Neural progenitor cell (in vitro differentiated cells): ENCODE measurements around the gene KRT9.
"Not testable (repeated sequence)": the region's sequence is repeated elsewhere in the genome, so short reads cannot be mapped to it uniquely, and the experiment has no call there.

ENCODE experiments used
- EZH2 ChIP-seq: fragments of 200-600 bp; sonication (generic); IDR thresholded peaks from 2 replicates; pipeline ENCODE4 v1.6.1; 2017; ENCODE audit warnings: antibody characterized with exemption, mild to moderate bottlenecking, moderate library complexity
- EZH2phosphoT487 ChIP-seq: fragments of 200-600 bp; sonication (generic); IDR thresholded peaks from 2 replicates; pipeline ENCODE4 v1.6.1; 2017; ENCODE audit warnings: antibody characterized with exemption
- TF ChIP-seq, protein P1 (sequence below): fragments of 200-600 bp; sonication (generic); IDR thresholded peaks from 2 replicates; pipeline ENCODE4 v1.5.1; 2017; ENCODE audit warnings: antibody characterized with exemption, mild to moderate bottlenecking

DNA sequence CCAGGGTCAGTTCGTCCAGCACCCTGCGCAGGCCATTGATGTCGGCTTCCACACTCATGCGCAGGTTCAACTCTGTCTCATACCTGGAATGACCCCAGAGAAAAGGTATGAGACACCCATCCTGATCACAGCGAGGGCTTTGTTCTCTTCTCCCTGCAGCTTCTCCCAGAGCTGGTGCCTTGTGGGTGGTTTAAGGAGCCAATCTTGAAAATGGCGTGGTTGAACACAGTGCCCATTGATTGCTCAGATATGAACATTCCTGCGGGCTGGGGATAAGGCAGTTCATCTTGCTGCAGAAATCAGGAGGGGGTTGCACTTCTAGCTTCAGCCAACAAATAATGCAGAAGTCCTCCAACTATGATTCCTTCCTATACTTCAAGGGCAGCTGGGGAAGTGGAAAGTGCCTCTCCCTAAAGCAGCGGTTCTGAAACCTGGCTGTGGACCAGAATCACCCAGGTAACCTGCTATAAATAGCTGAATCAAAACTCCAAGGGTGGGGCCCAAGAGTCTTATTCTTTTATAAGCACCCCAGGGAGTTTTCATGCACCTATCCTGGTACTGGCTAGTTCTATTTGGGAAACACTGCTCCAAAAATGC lies 12.6 kb upstream of the KRT9 start:
- TF ChIP-seq, protein P1, sequence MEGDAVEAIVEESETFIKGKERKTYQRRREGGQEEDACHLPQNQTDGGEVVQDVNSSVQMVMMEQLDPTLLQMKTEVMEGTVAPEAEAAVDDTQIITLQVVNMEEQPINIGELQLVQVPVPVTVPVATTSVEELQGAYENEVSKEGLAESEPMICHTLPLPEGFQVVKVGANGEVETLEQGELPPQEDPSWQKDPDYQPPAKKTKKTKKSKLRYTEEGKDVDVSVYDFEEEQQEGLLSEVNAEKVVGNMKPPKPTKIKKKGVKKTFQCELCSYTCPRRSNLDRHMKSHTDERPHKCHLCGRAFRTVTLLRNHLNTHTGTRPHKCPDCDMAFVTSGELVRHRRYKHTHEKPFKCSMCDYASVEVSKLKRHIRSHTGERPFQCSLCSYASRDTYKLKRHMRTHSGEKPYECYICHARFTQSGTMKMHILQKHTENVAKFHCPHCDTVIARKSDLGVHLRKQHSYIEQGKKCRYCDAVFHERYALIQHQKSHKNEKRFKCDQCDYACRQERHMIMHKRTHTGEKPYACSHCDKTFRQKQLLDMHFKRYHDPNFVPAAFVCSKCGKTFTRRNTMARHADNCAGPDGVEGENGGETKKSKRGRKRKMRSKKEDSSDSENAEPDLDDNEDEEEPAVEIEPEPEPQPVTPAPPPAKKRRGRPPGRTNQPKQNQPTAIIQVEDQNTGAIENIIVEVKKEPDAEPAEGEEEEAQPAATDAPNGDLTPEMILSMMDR = not testable (repeated sequence)
- not testable (repeated sequence) for TF ChIP-seq EZH2phosphoT487, EZH2
